RWPE2 (cell line): ENCODE data around the gene OSGIN1.
A peak's percentile ranks its signal among the peaks of the same experiment; 100 is the strongest.

Experiments
- ATAC-seq: fragments of 200-7000 bp; cut with Tn5 transposase; 3 replicates; pipeline ENCODE4 v1.9.1; 2021; ENCODE audit warnings: low read depth
- DNase-seq: peaks from one replicate; pipeline ENCODE4 v3.0.0-alpha.2; 2020; ENCODE audit warnings: low spot score
- H3K27ac ChIP-seq: fragments of 450-650 bp; 2 replicates; pipeline ENCODE4 v1.5.1; 2017; ENCODE audit warnings: mild to moderate bottlenecking; ENCODE audit not compliant: poor library complexity, severe bottlenecking
- H3K27me3 ChIP-seq: fragments of 250-450 bp; sonication (Bioruptor Pico); 2 replicates; pipeline ENCODE4 v1.5.1; 2021; ENCODE audit warnings: mild to moderate bottlenecking, moderate library complexity; ENCODE audit not compliant: insufficient read depth, poor library complexity, severe bottlenecking
- H3K36me3 ChIP-seq: fragments of 250-450 bp; sonication (Bioruptor Pico); 2 replicates; pipeline ENCODE4 v1.5.1; 2020; ENCODE audit warnings: low read depth, mild to moderate bottlenecking, moderate library complexity
- H3K4me1 ChIP-seq: fragments of 250-450 bp; sonication (Bioruptor Pico); 2 replicates; pipeline ENCODE4 v1.5.1; 2021; ENCODE audit warnings: mild to moderate bottlenecking, moderate library complexity; ENCODE audit not compliant: insufficient read depth, poor library complexity, severe bottlenecking
- H3K4me3 ChIP-seq: fragments of 250-450 bp; sonication (Bioruptor Pico); 2 replicates; pipeline ENCODE4 v1.5.1; 2021; ENCODE audit warnings: mild to moderate bottlenecking, moderate library complexity; ENCODE audit not compliant: severe bottlenecking
- H3K9me3 ChIP-seq: fragments of 250-450 bp; sonication (Bioruptor Pico); 2 replicates; pipeline ENCODE4 v1.5.1; 2021; ENCODE audit warnings: mild to moderate bottlenecking, moderate library complexity; ENCODE audit not compliant: severe bottlenecking
- TF ChIP-seq, protein P1 (sequence below): fragments of 450-650 bp; IDR thresholded peaks from one replicate; pipeline ENCODE4 v1.5.1; 2017; ENCODE audit warnings: mild to moderate bottlenecking, moderate library complexity; ENCODE audit not compliant: poor library complexity, severe bottlenecking

OSGIN1 gene

DNA sequence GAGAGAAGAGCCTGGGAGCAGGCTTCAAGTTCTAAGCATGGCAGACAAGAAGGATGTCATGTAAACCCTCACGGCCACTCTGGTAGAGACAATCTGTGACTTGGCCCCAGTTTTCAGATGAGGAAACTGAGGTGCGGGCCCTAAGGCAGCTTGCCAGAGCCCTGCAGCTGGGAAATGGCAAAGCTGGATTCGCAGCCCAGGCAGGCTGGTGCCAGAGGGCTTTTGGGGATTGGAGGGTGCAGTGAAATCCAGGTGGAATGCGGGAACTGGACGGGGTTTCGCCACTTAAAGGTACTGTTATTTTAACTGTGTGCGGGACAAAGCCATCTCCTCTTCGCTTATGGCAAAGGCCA, 477 bp upstream of the OSGIN1 start:
- DNase-seq (no peak), ATAC-seq (peak; percentile 13)
- no peaks in the 10 kb centered on the region for H3K27me3 ChIP-seq
- peak overlapping the region; percentile 68 for H3K27ac ChIP-seq
- TF ChIP-seq, protein P1, sequence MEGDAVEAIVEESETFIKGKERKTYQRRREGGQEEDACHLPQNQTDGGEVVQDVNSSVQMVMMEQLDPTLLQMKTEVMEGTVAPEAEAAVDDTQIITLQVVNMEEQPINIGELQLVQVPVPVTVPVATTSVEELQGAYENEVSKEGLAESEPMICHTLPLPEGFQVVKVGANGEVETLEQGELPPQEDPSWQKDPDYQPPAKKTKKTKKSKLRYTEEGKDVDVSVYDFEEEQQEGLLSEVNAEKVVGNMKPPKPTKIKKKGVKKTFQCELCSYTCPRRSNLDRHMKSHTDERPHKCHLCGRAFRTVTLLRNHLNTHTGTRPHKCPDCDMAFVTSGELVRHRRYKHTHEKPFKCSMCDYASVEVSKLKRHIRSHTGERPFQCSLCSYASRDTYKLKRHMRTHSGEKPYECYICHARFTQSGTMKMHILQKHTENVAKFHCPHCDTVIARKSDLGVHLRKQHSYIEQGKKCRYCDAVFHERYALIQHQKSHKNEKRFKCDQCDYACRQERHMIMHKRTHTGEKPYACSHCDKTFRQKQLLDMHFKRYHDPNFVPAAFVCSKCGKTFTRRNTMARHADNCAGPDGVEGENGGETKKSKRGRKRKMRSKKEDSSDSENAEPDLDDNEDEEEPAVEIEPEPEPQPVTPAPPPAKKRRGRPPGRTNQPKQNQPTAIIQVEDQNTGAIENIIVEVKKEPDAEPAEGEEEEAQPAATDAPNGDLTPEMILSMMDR: no peak
- H3K4me1 ChIP-seq: peaks cover 10% of the 10 kb centered on the region
- no peaks in the 10 kb centered on the region for H3K36me3 ChIP-seq
- H3K9me3 ChIP-seq: no peaks in the 10 kb centered on the region
- H3K4me3 ChIP-seq: peak overlapping the region; percentile 50

DNA sequence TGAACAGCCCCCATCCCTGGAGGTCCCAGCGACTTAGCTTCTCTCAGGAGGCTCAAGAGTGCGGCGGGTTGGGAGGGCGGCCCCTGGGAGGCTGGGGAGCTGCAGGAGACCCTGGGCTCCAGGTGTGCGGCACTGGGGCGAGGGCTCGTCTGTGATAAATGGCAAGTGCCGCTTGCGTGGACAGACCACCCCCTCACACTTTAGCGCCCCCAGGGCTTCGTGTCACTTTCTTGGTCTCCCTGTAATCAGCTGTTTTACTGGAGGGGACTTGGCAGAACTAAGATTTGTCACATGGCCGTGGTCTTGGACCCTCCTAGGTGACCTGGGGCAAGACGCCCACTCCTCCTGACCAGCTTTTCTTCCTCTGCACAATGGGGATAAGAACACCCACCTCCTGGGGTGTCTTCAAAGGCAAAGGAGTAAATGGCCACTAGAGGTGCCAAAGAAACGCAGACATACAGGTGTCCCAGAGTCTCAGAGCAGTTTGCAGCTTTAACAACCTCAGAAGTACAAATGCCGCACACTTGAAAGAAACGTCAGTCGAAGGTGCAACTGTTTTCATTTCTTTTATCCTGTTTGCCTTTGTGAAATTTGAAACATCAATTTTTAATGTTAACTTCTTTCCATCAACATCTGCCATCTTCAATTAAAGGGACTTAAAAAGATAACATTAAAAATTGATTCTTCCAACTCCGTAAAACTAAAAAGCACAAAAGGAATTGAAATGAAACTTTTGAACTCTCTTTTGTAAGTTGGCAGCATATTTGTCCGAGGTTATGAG, 946 bp downstream of the OSGIN1 start:
- Histone ChIP-seq H3K4me1 (peaks cover 10% of the 10 kb centered on the region), H3K4me3 (peak overlapping the region; percentile 50), H3K27me3 (no peaks in the 10 kb centered on the region), H3K27ac (peak overlapping the region; percentile 68), H3K9me3 (no peaks in the 10 kb centered on the region), H3K36me3 (0 out of 2 replicates have a peak, but pooled peaks cover 1% of the 10 kb centered on the region)
- TF ChIP-seq, protein P1: peak; percentile 84
- peak; percentile 42; the same call in 2 of the 3 replicates for ATAC-seq
- no peak for DNase-seq

DNA sequence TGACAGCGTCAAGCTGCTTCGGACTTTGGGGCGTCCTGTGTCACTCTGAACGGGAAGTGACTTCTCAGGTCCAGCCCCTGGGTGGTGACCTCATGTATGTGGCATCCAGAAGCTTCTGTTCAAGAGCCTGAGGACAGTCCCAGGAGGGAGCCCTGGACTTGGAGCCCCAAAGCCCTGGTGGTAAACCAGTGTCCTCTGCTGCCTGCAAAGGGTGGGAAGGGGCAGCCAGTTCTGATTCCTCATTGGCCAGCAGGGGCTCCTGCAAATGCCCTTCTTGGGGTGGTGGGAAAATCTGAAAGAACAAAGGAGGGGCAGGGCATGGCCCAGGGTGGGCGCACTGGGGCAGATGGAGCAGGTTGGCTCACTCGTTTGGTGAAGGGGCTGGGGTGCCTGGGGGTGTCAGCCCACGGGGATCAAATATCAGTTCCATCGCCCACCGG, 1.6 kb downstream of the OSGIN1 start:
- Histone ChIP-seq H3K27ac (no peak overlapping the region), H3K4me1 (peaks cover 10% of the 10 kb centered on the region), H3K4me3 (no peak overlapping the region), H3K27me3 (no peaks in the 10 kb centered on the region), H3K9me3 (no peaks in the 10 kb centered on the region), H3K36me3 (peaks cover 7% of the 10 kb centered on the region)
- DNase-seq: no peak
- ATAC-seq: 0 out of 3 replicates have a peak, but pooled peaks have one; percentile 17
- TF ChIP-seq, protein P1: no peak

DNA sequence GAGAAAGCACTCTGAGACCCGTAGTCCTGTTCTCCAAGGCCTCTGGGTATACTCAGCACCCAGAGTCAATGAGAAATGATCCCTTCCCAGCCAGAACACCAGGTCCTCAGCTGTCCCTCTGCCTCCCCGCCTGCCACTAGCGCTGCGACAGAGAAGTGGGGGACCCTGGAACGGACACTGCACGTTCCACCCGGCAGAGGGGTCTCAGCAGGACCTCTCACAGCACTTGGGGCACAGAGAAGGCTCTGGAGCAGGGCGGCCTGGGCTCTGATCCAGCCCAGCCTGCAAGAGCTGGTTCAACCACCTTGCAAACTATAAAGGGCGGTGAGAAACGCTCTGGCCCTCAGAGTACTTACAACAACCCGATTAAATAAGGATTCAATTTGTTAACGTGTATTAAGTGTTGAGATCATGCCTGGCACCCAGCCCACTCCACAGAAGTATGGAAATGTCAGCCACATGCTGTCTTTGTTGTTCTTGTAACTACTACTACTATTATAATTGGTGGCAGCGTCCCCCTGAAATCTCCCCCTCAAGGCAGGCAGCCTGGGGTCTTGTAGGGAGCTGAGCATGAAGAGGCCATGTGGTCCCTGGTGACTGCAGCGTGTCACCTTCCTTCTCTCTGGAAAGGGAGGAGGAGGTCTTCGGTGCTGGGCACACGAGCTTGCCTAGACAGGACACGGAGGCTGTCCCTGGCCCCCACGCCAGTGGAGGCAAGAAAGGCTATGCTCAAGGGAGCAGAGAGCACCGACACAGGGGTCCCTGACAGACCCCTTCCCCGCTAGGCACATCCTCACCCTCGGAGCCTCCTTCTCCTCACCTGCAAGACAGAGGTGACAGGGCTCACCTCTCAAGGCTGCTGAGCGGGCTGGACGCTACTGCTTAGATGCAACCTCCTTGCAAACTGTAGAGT, 2.4 kb downstream of the OSGIN1 start:
- TF ChIP-seq, protein P1: no peak
- ATAC-seq (no peak), DNase-seq (no peak)
- Histone ChIP-seq H3K27ac (no peak overlapping the region), H3K27me3 (no peaks in the 10 kb centered on the region), H3K36me3 (peaks cover 12% of the 10 kb centered on the region), H3K4me1 (peaks cover 10% of the 10 kb centered on the region), H3K9me3 (no peaks in the 10 kb centered on the region), H3K4me3 (no peak overlapping the region)
